CD4-positive, alpha-beta T cell (primary cell): ENCODE measurements around the gene ARID1B. TPM values are rescaled to one million over a fixed set of nuclear protein-coding genes. Genes with fewer than 3 reads are reported as not detected.

Experiments
- ATAC-seq: fragments of 200-7000 bp; cut with Tn5 transposase; one replicate; pipeline ENCODE4 v1.10.0; 2022; ENCODE audit warnings: mild to moderate bottlenecking; ENCODE audit not compliant: poor library complexity
- CTCF ChIA-PET: fragments of 350-600 bp; sonication (Branson Sonifier 250); formaldehyde crosslinking; loops from one replicate; lab custom pipeline; 2021; ENCODE audit warnings: antibody characterized with exemption, inconsistent platforms; lab: Charles Lee
- POLR2A ChIA-PET: fragments of 350-600 bp; sonication (Branson Sonifier 250); formaldehyde crosslinking; loops from one replicate; lab custom pipeline; 2021; ENCODE audit warnings: antibody characterized with exemption, inconsistent platforms; lab: Charles Lee
- DNase-seq, 14 experiments: peaks; one replicate each; pipeline ENCODE4 v3.0.0-alpha.2; 2013 to 2020; ENCODE audit warnings: mixed read lengths in 2 of 14
- H3K27ac ChIP-seq, 2 donors: one replicate each; pipeline versions ENCODE4 v1.5.1 to v1.7.0; 2013; ENCODE audit warnings: low read length in 2 of 2, low read depth in 1 of 2, mild to moderate bottlenecking in 1 of 2
- H3K27me3 ChIP-seq, 2 experiments: 1 replicate in 1 of 2; 2 replicates in 1 of 2; pipeline versions ENCODE4 v1.6.1 to v1.7.0; 2013; ENCODE audit warnings: low read length in 2 of 2, control low read depth in 1 of 2, mild to moderate bottlenecking in 1 of 2, moderate library complexity in 1 of 2; ENCODE audit not compliant: insufficient read depth in 2 of 2, control insufficient read depth in 1 of 2
- H3K36me3 ChIP-seq: one replicate; pipeline ENCODE4 v1.6.1; 2013; ENCODE audit warnings: low read length, control low read depth; ENCODE audit not compliant: insufficient read depth
- H3K4me1 ChIP-seq: one replicate; pipeline ENCODE4 v1.6.1; 2013; ENCODE audit warnings: low read length, control low read depth; ENCODE audit not compliant: insufficient read depth
- H3K4me3 ChIP-seq: one replicate; pipeline ENCODE4 v1.5.1; 2013; ENCODE audit warnings: mild to moderate bottlenecking, low read length, moderate library complexity
- H3K9me3 ChIP-seq, 2 experiments: 1 replicate in 1 of 2; 2 replicates in 1 of 2; pipeline versions ENCODE4 v1.6.1 to v1.7.0; 2013; ENCODE audit warnings: low read length in 2 of 2, mild to moderate bottlenecking in 2 of 2, control low read depth in 1 of 2, moderate library complexity in 1 of 2; ENCODE audit not compliant: control insufficient read depth in 1 of 2, insufficient read depth in 1 of 2
- H3K27ac Mint-ChIP-seq: one replicate; pipeline ENCODE4 v1.8.0; 2020; ENCODE audit warnings: mixed read lengths
- H3K27me3 Mint-ChIP-seq: one replicate; pipeline ENCODE4 v1.8.0; 2021; ENCODE audit warnings: mixed read lengths
- H3K36me3 Mint-ChIP-seq: one replicate; pipeline ENCODE4 v1.8.0; 2021; ENCODE audit warnings: low read depth, mixed read lengths
- H3K4me1 Mint-ChIP-seq: one replicate; pipeline ENCODE4 v1.8.0; 2021; ENCODE audit warnings: low read depth, mixed read lengths
- H3K4me3 Mint-ChIP-seq: one replicate; pipeline ENCODE4 v1.8.0; 2020; ENCODE audit warnings: mild to moderate bottlenecking, mixed read lengths
- H3K9me3 Mint-ChIP-seq: one replicate; pipeline ENCODE4 v1.8.0; 2020; ENCODE audit warnings: mixed read lengths
- CTCF ChIP-seq: fragments of 200-600 bp; IDR thresholded peaks from one replicate; pipeline ENCODE4 v1.8.0; 2022; ENCODE audit warnings: antibody characterized with exemption, mild to moderate bottlenecking
- intact Hi-C, 2 experiments: fragments of 100-400 bp; cut with DNase I in 1 of 2; cut with micrococcal nuclease in 1 of 2; formaldehyde crosslinking; loops; one replicate each; pipeline versions ENCODE4 v1.15.1 to v1.9.0; 2023 to 2025; cut with DNase I, micrococcal nuclease
- total RNA-seq, 174 experiments: library from RNA in 2 of 174; stranded (reverse) in 2 of 174; gene quantifications; one replicate each; pipeline ENCODE4 v1.2.3 and lab custom pipeline; 2021 to 2026

The ARID1B gene
- total RNA-seq, 2 experiments from 2014 or later, result 120 to 125 TPM

GRCh38 chr6:157206359-157206815 lies 429.2 kb downstream of the ARID1B start:
- ATAC-seq, result no peak
- H3K27ac ChIP-seq, result no peak overlapping the region
- Mint-ChIP-seq H3K27me3 (no peaks in the 10 kb centered on the region), H3K4me3 (no peak overlapping the region), H3K27ac (no peak overlapping the region), H3K4me1 (no peaks in the 10 kb centered on the region), H3K36me3 (peaks cover 69% of the 10 kb centered on the region), H3K9me3 (no peaks in the 10 kb centered on the region)
- no peaks in the 10 kb centered on the region for H3K9me3 ChIP-seq
- POLR2A ChIA-PET, result no interaction called here
- no peak overlapping the region for H3K4me3 ChIP-seq
- peaks cover 55% of the 10 kb centered on the region for H3K36me3 ChIP-seq
- H3K27me3 ChIP-seq, result no peaks in the 10 kb centered on the region
- CTCF ChIA-PET, result no interaction called here
- TF ChIP-seq CTCF, result no peak
- DNase-seq, result no peak
- H3K4me1 ChIP-seq, result no peaks in the 10 kb centered on the region
- intact Hi-C loops, result no loop called here

- DNase-seq, result no peak
- no peaks in the 10 kb centered on the region for H3K27me3 ChIP-seq
- intact Hi-C loops, result no loop called here
- H3K9me3 Mint-ChIP-seq, result no peaks in the 10 kb centered on the region
- no peaks in the 10 kb centered on the region for H3K9me3 ChIP-seq
- H3K27ac ChIP-seq, result no peak overlapping the region
- no peaks in the 10 kb centered on the region for H3K4me1 ChIP-seq
- H3K4me3 ChIP-seq, result no peak overlapping the region
- no peak for ATAC-seq
- no peak overlapping the region for H3K27ac Mint-ChIP-seq
- CTCF ChIA-PET, result no interaction called here
- H3K36me3 ChIP-seq, result peaks cover 48% of the 10 kb centered on the region
- H3K27me3 Mint-ChIP-seq, result no peaks in the 10 kb centered on the region
- H3K4me3 Mint-ChIP-seq, result no peak overlapping the region
- POLR2A ChIA-PET, result no interaction called here
- no peak for TF ChIP-seq CTCF
- peaks cover 58% of the 10 kb centered on the region for H3K36me3 Mint-ChIP-seq
- no peaks in the 10 kb centered on the region for H3K4me1 Mint-ChIP-seq
Measured at GRCh38 chr6:157207521-157208076, 430.4 kb downstream of the ARID1B start.

- Mint-ChIP-seq H3K4me1 (no peaks in the 10 kb centered on the region), H3K27me3 (no peaks in the 10 kb centered on the region), H3K9me3 (no peaks in the 10 kb centered on the region), H3K4me3 (no peak overlapping the region), H3K27ac (no peak overlapping the region), H3K36me3 (peaks cover 38% of the 10 kb centered on the region)
- TF ChIP-seq CTCF, result no peak
- no peak for DNase-seq
- H3K4me1 ChIP-seq, result no peaks in the 10 kb centered on the region
- peaks cover 27% of the 10 kb centered on the region for H3K36me3 ChIP-seq
- ChIA-PET POLR2A (no interaction called here), CTCF (interaction anchor here (1.2 kb wide), 1 partner anchor 25 kb away, joined by 3 read pairs; no protein-coding TSS in a partner anchor)
- no peak for ATAC-seq
- no peak overlapping the region for H3K4me3 ChIP-seq
- no peaks in the 10 kb centered on the region for H3K27me3 ChIP-seq
- intact Hi-C loops, result no loop called here
- no peak overlapping the region for H3K27ac ChIP-seq
- no peaks in the 10 kb centered on the region for H3K9me3 ChIP-seq
Measured at GRCh38 chr6:157209865-157210530, 432.8 kb downstream of the ARID1B start.
